Suprapubic skin (tissue), 4 donors: Measurements from ENCODE around the gene ANKFN1. TPM values are rescaled to one million over a fixed set of nuclear protein-coding genes. Genes with fewer than 3 reads are reported as not detected.

Experiments used
- DNase-seq, 2 donors: peaks; one replicate each; pipeline ENCODE4 v3.0.0-alpha.2; 2019; ENCODE audit warnings: low spot score in 2 of 2
- H3K27ac ChIP-seq: fragments of 200-600 bp; sonication (generic); one replicate; pipeline ENCODE4 v1.5.1; 2019
- H3K27me3 ChIP-seq: fragments of 200-600 bp; sonication (generic); one replicate; pipeline ENCODE4 v1.5.1; 2019
- H3K36me3 ChIP-seq: fragments of 200-600 bp; sonication (generic); one replicate; pipeline ENCODE4 v1.5.1; 2019
- H3K4me1 ChIP-seq: fragments of 200-600 bp; sonication (generic); one replicate; pipeline ENCODE4 v1.5.1; 2019
- H3K4me3 ChIP-seq: fragments of 200-600 bp; sonication (generic); one replicate; pipeline ENCODE4 v1.5.1; 2019; ENCODE audit warnings: mild to moderate bottlenecking
- H3K9me3 ChIP-seq: fragments of 200-600 bp; sonication (generic); one replicate; pipeline ENCODE4 v1.5.1; 2019
- CTCF ChIP-seq, 2 donors: fragments of 200-600 bp in 1 of 2; fragments of 450-650 bp in 1 of 2; sonication (generic) in 1 of 2; IDR thresholded peaks; one replicate each; pipeline ENCODE4 v1.5.1; 2016 to 2019; ENCODE audit warnings: antibody characterized with exemption in 2 of 2, mild to moderate bottlenecking in 1 of 2, moderate library complexity in 1 of 2
- EP300 ChIP-seq: sonication (generic); formaldehyde crosslinking; IDR thresholded peaks from one replicate; pipeline ENCODE4 v1.6.1; 2017; ENCODE audit warnings: antibody characterized with exemption
- POLR2A ChIP-seq, 2 donors: fragments of 450-650 bp; IDR thresholded peaks; one replicate each; pipeline ENCODE4 v1.6.1; 2017; ENCODE audit warnings: antibody characterized with exemption in 2 of 2, mild to moderate bottlenecking in 2 of 2, moderate library complexity in 2 of 2
- POLR2AphosphoS5 ChIP-seq, 3 donors: sonication (generic); formaldehyde crosslinking; IDR thresholded peaks; one replicate each; pipeline ENCODE4 v1.6.1; 2017; ENCODE audit warnings: antibody characterized with exemption in 3 of 3
- WGBS: methylation state at CpG from one replicate; pipeline ENCODE4 v1.1.5; 2018; 5-methylcytosine and 5-hydroxymethylcytosine counted together
- total RNA-seq, 4 donors: library from RNA; depleted of rRNA; stranded (reverse); fragments of >200 nt; gene quantifications; one replicate each; pipeline ENCODE4 v1.1.0, GENCODE V29; 2016

The ANKFN1 gene
- total RNA-seq, 4 donors from 2014 or later, result 0.81 to 3.1 (median 1.7) TPM

GRCh38 chr17:56136301-56136700 is 17.0 kb upstream of the ANKFN1 start:
- DNase-seq, result no peak
- Histone ChIP-seq H3K27me3 (no peaks in the 10 kb centered on the region), H3K9me3 (no peaks in the 10 kb centered on the region), H3K4me1 (no peaks in the 10 kb centered on the region), H3K4me3 (no peak overlapping the region), H3K27ac (no peak overlapping the region), H3K36me3 (no peaks in the 10 kb centered on the region)
- no peak for TF ChIP-seq POLR2A (IDR thresholded peaks at IDR 0.05)
- TF ChIP-seq POLR2AphosphoS5 (IDR thresholded peaks at IDR 0.05), result no peak
- no peak for TF ChIP-seq EP300
- TF ChIP-seq CTCF (IDR thresholded peaks at IDR 0.05), result no peak
- WGBS, result 20% methylated on average over 1 of the region's 1 CpG

- TF ChIP-seq CTCF (IDR thresholded peaks at IDR 0.05), result no peak
- no peaks in the 10 kb centered on the region for H3K36me3 ChIP-seq
- no peaks in the 10 kb centered on the region for H3K4me1 ChIP-seq
- H3K4me3 ChIP-seq, result no peak overlapping the region
- no peak for DNase-seq
- 74% methylated on average over 7 of the region's 7 CpGs for WGBS
- H3K27ac ChIP-seq, result no peak overlapping the region
- H3K9me3 ChIP-seq, result no peaks in the 10 kb centered on the region
- H3K27me3 ChIP-seq, result no peaks in the 10 kb centered on the region
These were observed 12.0 kb upstream of the ANKFN1 start for GRCh38 chr17:56141046-56141839.

GRCh38 chr17:56142325-56142724 is 10.9 kb upstream of the ANKFN1 start:
- Histone ChIP-seq H3K27ac (no peak overlapping the region), H3K4me3 (no peak overlapping the region), H3K4me1 (no peaks in the 10 kb centered on the region), H3K9me3 (no peaks in the 10 kb centered on the region), H3K27me3 (no peaks in the 10 kb centered on the region), H3K36me3 (no peaks in the 10 kb centered on the region)
- DNase-seq, result no peak
- no peak for TF ChIP-seq CTCF (IDR thresholded peaks at IDR 0.05)
- no peak for TF ChIP-seq POLR2AphosphoS5 (IDR thresholded peaks at IDR 0.05)
- TF ChIP-seq EP300, result no peak
- TF ChIP-seq POLR2A (IDR thresholded peaks at IDR 0.05), result no peak
- WGBS, result 63% methylated on average over 1 of the region's 1 CpG

- Histone ChIP-seq H3K9me3 (no peaks in the 10 kb centered on the region), H3K27me3 (no peaks in the 10 kb centered on the region), H3K4me3 (no peak overlapping the region), H3K36me3 (no peaks in the 10 kb centered on the region), H3K27ac (no peak overlapping the region), H3K4me1 (no peaks in the 10 kb centered on the region)
- 90% methylated on average over 4 of the region's 4 CpGs for WGBS
- TF ChIP-seq POLR2A (IDR thresholded peaks at IDR 0.05), result no peak
- TF ChIP-seq POLR2AphosphoS5 (IDR thresholded peaks at IDR 0.05), result no peak
- TF ChIP-seq EP300, result no peak
- no peak for TF ChIP-seq CTCF (IDR thresholded peaks at IDR 0.05)
- DNase-seq, result no peak
These were observed 10.5 kb upstream of the ANKFN1 start for GRCh38 chr17:56142781-56143180.

GRCh38 chr17:56144223-56144622 is 9.1 kb upstream of the ANKFN1 start:
- Histone ChIP-seq H3K27ac (no peak overlapping the region), H3K36me3 (no peaks in the 10 kb centered on the region), H3K27me3 (no peaks in the 10 kb centered on the region), H3K4me3 (no peak overlapping the region), H3K4me1 (no peaks in the 10 kb centered on the region), H3K9me3 (no peaks in the 10 kb centered on the region)
- WGBS, result 87% methylated on average over 3 of the region's 3 CpGs
- TF ChIP-seq EP300 (no peak), POLR2AphosphoS5 (IDR thresholded peaks at IDR 0.05) (no peak)
- no peak for DNase-seq

GRCh38 chr17:56146534-56146933 is 6.7 kb upstream of the ANKFN1 start:
- TF ChIP-seq POLR2AphosphoS5 (IDR thresholded peaks at IDR 0.05) (no peak), POLR2A (IDR thresholded peaks at IDR 0.05) (no peak), EP300 (no peak), CTCF (IDR thresholded peaks at IDR 0.05) (no peak)
- no peaks in the 10 kb centered on the region for H3K4me1 ChIP-seq
- no peaks in the 10 kb centered on the region for H3K9me3 ChIP-seq
- H3K27me3 ChIP-seq, result no peaks in the 10 kb centered on the region
- DNase-seq, result no peak
- no peaks in the 10 kb centered on the region for H3K36me3 ChIP-seq
- H3K27ac ChIP-seq, result no peak overlapping the region
- WGBS, result 50% methylated on average over 1 of the region's 1 CpG
- H3K4me3 ChIP-seq, result no peak overlapping the region
